22Rv1 (cell line): Measurements from ENCODE around the gene SLC39A7.

ENCODE experiments used
- H3K27ac ChIP-seq: fragments of 450-650 bp; 2 replicates; pipeline ENCODE4 v1.5.1; 2017
- ZFX ChIP-seq: fragments of 450-650 bp; IDR thresholded peaks from 2 replicates; pipeline ENCODE4 v1.6.1; 2017; ENCODE audit warnings: antibody characterized with exemption, borderline replicate concordance
- TF ChIP-seq, protein P1 (sequence below): fragments of 450-650 bp; IDR thresholded peaks from 2 replicates; pipeline ENCODE4 v1.5.1; 2017; ENCODE audit warnings: mild to moderate bottlenecking

SLC39A7 gene

DNA sequence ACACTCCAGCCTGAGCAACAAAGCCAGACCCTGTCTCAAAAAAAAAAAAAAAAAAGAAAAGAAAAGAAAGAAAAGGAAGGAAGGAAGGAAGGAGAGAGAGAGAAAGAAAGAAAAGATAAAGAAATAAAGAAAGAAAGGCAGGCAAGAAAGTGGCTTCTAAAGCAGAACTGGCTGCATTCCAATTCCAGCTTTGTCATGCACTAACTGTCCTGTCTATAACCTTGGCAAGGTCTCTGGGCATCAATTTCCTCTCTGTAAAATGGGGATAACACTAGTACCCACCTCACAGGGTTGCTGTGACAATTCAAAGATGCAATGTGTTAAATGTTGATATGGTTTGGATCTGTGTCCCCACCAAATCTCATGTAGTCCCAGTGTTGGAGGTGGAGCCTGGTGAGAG, 35.7 kb downstream of the SLC39A7 start:
- H3K27ac ChIP-seq, result no peak overlapping the region
- TF ChIP-seq, protein P1, sequence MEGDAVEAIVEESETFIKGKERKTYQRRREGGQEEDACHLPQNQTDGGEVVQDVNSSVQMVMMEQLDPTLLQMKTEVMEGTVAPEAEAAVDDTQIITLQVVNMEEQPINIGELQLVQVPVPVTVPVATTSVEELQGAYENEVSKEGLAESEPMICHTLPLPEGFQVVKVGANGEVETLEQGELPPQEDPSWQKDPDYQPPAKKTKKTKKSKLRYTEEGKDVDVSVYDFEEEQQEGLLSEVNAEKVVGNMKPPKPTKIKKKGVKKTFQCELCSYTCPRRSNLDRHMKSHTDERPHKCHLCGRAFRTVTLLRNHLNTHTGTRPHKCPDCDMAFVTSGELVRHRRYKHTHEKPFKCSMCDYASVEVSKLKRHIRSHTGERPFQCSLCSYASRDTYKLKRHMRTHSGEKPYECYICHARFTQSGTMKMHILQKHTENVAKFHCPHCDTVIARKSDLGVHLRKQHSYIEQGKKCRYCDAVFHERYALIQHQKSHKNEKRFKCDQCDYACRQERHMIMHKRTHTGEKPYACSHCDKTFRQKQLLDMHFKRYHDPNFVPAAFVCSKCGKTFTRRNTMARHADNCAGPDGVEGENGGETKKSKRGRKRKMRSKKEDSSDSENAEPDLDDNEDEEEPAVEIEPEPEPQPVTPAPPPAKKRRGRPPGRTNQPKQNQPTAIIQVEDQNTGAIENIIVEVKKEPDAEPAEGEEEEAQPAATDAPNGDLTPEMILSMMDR, result no peak
- no peak for TF ChIP-seq ZFX

- no peak overlapping the region for H3K27ac ChIP-seq
- TF ChIP-seq, protein P1, result no peak
- no peak for TF ChIP-seq ZFX
Measured at GRCh38 chr6:33236852-33237251, 36.2 kb downstream of the SLC39A7 start.

DNA sequence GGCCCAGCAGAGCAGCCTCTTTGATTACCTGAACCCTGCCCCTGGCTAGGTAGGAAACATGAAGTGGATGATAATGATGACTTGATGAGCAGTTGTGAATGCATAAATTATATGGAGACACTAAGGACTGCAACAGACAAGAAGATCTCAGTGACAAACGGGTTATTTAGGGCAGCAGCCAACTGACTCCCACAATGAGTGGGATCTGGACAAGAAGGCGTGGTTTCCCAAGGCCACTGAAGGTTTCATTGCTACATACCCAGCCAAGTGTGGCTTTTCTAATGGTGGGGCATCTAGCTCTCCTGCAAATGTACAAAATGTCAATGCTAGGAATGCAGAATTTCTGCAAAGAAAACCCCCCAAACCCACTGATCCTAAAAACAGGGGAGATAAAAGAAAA, 37.1 kb downstream of the SLC39A7 start:
- no peak overlapping the region for H3K27ac ChIP-seq
- no peak for TF ChIP-seq ZFX
- TF ChIP-seq, protein P1, result no peak

DNA sequence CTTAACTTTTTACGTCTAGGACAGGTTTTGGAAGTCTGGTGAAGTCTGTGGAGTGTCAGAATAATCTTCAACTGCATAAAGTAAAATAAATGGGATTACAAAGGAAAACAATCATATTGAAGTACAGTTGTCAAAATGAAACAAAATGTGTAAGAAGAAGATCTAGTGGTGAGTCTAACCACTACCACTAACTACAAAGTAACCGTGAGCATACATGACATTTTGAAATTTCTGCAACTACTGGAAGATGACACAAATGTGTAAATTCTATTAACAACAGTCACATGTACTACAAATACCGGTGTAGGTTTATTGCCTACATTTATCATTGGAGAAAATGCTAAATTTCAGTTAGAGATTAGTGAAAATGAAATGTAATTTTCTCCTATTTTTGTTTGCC, 41.3 kb downstream of the SLC39A7 start:
- no peak overlapping the region for H3K27ac ChIP-seq
- no peak for TF ChIP-seq ZFX
- TF ChIP-seq, protein P1, result no peak

DNA sequence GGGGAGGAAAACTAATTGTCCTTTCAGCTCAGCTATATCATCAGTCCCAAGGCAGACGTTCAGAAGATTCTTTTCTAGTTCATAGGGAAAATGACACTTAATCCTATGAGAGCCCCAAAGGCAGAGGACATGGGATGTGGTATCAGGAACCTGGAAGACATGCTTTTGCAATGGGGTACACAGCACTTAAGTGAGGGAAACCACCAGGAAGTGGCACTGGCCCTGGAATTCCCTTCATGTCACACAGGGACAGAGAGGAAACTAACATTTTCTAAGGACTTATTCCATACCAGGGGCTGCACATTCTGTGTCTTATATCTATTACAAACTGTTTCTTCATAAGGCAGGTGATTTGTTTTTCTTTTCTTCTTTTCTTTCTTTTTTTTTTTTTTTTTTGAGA, 42.8 kb downstream of the SLC39A7 start:
- TF ChIP-seq, protein P1, result no peak
- no peak for TF ChIP-seq ZFX
- H3K27ac ChIP-seq, result no peak overlapping the region

- H3K27ac ChIP-seq, result peak overlapping the region; percentile 94
- no peak for TF ChIP-seq ZFX
- TF ChIP-seq, protein P1, result peak; percentile 87
Measured at GRCh38 chr6:33247977-33248642, 47.4 kb downstream of the SLC39A7 start.

- H3K27ac ChIP-seq, result peak overlapping the region; percentile 94
Measured at GRCh38 chr6:33248643-33248931, 47.9 kb downstream of the SLC39A7 start.

More at GRCh38 chr6:33248643-33248931, 47.9 kb downstream of the SLC39A7 start:
- TF ChIP-seq, protein P1, result peak; percentile 55
- TF ChIP-seq ZFX, result no peak
